Astrocyte (in vitro differentiated cells and primary cell): ENCODE measurements around the gene KIRREL3.

Experiments
- CTCF ChIP-seq: IDR thresholded peaks from 2 replicates; pipeline ENCODE4 v1.5.1; 2011; ENCODE audit warnings: low read depth, mild to moderate bottlenecking, inconsistent platforms, low read length, moderate library complexity; ENCODE audit not compliant: insufficient read depth
- EZH2 ChIP-seq: IDR thresholded peaks from 2 replicates; pipeline ENCODE4 v1.6.1; 2012; ENCODE audit warnings: mild to moderate bottlenecking, low read length, inconsistent platforms; ENCODE audit not compliant: insufficient read depth

- TF ChIP-seq EZH2 (no peak), CTCF (no peak)
Observed at GRCh38 chr11:126608658-126609057, 391.9 kb downstream of the KIRREL3 start.
